Skeletal muscle satellite cell (primary cell): Measurements from ENCODE around the gene RNF181.
"Not testable (repeated sequence)": the region's sequence is repeated elsewhere in the genome, so short reads cannot be mapped to it uniquely, and the experiment has no call there.

Experiments
- H3K27me3 ChIP-seq: 2 replicates; pipeline ENCODE4 v1.7.0; 2013; ENCODE audit warnings: low read length; ENCODE audit not compliant: control insufficient read depth, insufficient read depth
- H3K36me3 ChIP-seq: 2 replicates; pipeline ENCODE4 v1.7.0; 2013; ENCODE audit warnings: mild to moderate bottlenecking, control low read depth, low read length; ENCODE audit not compliant: insufficient read depth
- H3K4me1 ChIP-seq: 2 replicates; pipeline ENCODE4 v1.7.0; 2013; ENCODE audit warnings: low read length; ENCODE audit not compliant: control insufficient read depth, insufficient read depth
- H3K4me2 ChIP-seq: 2 replicates; pipeline ENCODE4 v1.7.0; 2013; ENCODE audit warnings: mild to moderate bottlenecking, low read length
- H3K4me3 ChIP-seq: 2 replicates; pipeline ENCODE4 v1.7.0; 2013; ENCODE audit warnings: low read length
- H3K9ac ChIP-seq: 2 replicates; pipeline ENCODE4 v1.7.0; 2013; ENCODE audit warnings: mild to moderate bottlenecking, low read depth, low read length, moderate library complexity
- H3K9me3 ChIP-seq: replicated peaks from 2 replicates; pipeline ENCODE4 v1.7.0; 2013; ENCODE audit warnings: mild to moderate bottlenecking, control low read depth, low read length

RNF181 gene

DNA sequence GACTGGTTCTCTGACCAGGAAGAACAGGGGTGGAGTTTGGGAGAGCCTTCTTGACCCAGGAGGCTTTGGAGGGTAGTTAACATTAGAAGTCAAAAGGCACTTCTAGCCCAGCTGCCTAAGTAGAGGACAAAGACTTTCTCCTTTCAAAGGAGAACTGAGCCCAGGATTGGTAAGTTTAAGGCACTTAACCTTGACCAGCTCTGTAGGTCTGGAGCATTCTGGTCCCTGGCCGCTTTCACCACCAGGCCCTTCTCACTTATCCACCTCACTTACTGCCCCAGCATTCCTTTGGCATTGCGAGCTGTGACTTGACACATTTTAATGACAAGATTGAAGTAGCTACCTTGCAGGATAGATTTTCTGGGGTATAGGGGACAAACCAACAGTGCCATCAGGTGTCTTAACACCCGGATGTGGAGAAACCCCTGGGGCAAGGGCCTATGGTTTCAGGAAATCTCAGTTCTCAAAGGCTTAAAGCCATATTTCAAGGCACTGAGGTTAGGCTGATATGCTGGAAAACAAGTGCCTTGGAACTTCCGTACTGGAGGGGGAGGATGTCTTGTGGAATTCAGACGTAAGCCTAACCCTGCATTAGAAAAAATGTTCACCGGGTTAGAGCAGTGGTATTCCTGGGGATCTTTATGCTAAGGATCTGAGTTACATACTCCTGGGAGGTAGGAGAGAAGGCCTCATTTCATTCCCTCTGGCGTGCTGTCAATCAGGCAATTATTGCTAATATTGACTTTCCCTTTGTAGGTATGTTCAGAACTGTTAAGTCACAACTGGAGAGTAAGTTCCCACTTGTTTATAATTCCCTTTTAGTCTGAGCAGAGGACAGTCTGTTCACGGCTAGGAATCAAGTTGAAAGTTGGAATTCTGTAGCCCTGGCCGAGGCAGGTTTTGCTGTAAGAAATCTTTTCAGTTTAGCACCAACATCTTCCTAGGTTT lies 12.0 kb downstream of the RNF181 start:
- H3K4me3 ChIP-seq: no peak overlapping the region
- H3K36me3 ChIP-seq: peaks cover 22% of the 10 kb centered on the region
- no peak overlapping the region for H3K9ac ChIP-seq
- no peak overlapping the region for H3K4me2 ChIP-seq
- H3K4me1 ChIP-seq: peaks cover 32% of the 10 kb centered on the region
- no peaks in the 10 kb centered on the region for H3K27me3 ChIP-seq
- no peaks in the 10 kb centered on the region for H3K9me3 ChIP-seq

DNA sequence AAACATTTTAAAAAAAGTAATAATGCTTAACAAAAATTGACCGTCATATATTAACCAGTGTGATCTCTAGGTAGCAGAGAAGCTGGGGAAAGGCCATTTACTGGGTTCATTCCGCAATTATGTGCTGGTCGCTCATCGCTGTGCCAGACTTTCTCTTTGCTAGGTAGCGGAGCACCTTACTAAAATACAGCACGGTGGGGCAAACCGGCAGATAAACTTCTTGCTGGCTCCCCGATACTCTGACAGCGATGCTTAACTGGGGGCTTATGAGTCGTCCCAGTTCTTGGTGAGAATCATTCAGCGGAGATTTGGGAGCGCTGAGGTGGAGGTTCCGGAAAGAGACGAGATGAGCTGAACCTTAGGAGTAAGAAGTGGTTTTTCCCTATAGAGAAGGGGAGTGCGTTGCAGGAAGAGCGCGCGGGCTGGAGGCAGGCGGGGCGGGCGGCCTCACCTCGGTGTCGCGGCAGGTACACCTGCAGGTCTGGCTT lies 15.7 kb downstream of the RNF181 start:
- H3K9ac ChIP-seq: peak overlapping the region; percentile 85
- H3K9me3 ChIP-seq: no peaks in the 10 kb centered on the region
- peak overlapping the region; percentile 88 for H3K4me2 ChIP-seq
- H3K27me3 ChIP-seq: no peaks in the 10 kb centered on the region
- H3K4me3 ChIP-seq: peak overlapping the region; percentile 87
- peaks cover 13% of the 10 kb centered on the region for H3K4me1 ChIP-seq
- H3K36me3 ChIP-seq: peaks cover 19% of the 10 kb centered on the region

DNA sequence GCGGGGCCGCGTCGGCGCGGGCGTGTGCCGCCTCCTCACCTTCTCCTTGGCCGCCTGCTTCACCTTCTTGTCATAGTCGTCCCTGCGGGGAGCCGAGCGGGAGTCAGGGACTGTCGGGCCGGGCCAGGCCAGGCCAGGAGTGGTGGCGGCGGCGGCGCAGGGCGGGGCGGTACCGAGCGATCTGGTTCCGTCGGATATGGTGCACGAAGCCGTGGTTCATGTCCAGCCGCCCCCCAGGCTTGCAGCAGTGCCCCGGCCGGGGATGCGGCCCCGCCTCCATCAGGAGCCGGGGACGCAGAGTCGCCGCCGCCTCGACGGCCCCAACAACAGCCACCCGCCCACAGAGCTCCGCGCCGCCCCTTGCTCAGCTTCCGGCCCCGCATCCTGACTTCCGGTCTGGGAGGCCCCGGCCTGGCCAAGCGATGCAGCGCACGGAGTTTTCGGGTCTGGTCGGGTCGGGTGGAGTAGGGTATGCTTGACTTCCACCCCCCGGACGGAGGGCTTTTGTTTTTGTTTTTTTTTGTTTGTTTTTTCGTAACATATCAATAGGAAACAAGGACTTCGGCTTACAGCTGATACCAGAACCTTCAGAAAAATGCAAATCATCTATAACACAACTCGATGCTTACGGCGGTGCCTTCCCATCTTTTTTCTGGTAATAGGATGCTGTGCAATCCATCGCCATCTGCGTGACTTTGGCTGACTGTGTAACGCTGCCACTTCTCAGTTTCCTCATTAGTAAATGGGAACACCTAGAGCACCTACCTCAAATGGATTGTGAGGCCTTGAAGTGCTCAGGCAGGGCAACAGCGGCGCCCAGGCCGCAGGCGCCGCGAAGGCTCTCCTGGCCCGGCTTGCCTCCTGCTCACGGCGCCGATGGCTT lies 16.4 kb downstream of the RNF181 start, which contains the start of gene C2orf68:
Gene C2orf68, minus strand, starts transcription at position 362 of the 883 bp plus-strand sequence. Its CDS starts 82 bp downstream, at position 280.
- H3K36me3 ChIP-seq: peaks cover 18% of the 10 kb centered on the region
- H3K9ac ChIP-seq: peak within 1 kb of the TSS; percentile 85
- no peaks in the 10 kb centered on the region for H3K27me3 ChIP-seq
- peaks cover 12% of the 10 kb centered on the region for H3K4me1 ChIP-seq
- no peaks in the 10 kb centered on the region for H3K9me3 ChIP-seq
- H3K4me2 ChIP-seq: peak within 1 kb of the TSS; percentile 88
- H3K4me3 ChIP-seq: peak within 1 kb of the TSS; percentile 87

GRCh38 chr2:85613717-85614515 lies 18.4 kb downstream of the RNF181 start:
- Histone ChIP-seq H3K4me1 (peaks cover 22% of the 10 kb centered on the region), H3K27me3 (no peaks in the 10 kb centered on the region), H3K9me3 (no peaks in the 10 kb centered on the region), H3K36me3 (peaks cover 8% of the 10 kb centered on the region), H3K4me3 (no peak overlapping the region), H3K4me2 (no peak overlapping the region), H3K9ac (no peak overlapping the region)

DNA sequence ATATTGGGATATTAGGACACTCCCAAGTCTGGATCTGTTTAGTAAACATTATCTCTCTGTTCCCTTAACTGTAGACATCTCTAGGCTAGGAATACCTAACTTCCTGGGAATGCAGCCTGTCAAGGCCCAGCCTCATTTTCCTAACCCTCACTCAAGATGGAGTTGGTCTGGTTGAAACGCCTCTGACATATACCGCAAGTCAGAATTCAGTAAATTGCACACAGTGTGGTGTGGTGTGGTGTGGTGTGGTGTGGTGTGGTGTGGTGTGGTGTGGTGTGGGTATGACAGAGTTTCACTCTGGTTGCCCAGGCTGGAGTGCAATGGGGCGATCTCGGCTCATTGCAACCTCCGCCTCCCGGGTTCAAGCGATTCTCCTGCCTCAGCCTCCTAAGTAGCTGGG lies 19.2 kb downstream of the RNF181 start:
- H3K9me3 ChIP-seq, H3K4me3 ChIP-seq, H3K4me2 ChIP-seq, H3K27me3 ChIP-seq, H3K9ac ChIP-seq, H3K36me3 ChIP-seq: not testable (repeated sequence)
- peaks cover 28% of the 10 kb centered on the region for H3K4me1 ChIP-seq

DNA sequence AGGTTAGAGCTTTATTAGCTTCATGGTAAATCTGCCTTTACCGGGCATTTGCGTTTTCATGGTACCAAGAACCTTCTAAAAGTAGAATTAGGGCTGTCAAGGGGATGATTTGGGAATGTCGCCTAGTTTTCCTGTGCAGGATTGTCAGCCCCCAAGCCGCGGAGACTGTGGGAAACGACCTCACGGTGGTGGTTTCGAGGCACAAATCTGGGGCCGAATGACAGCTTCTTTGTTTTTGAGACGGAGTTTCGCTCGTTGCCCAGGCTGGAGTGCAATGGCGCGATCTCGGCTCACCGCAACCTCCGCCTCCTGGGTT lies 19.8 kb downstream of the RNF181 start:
- Histone ChIP-seq H3K27me3 (no peaks in the 10 kb centered on the region), H3K9ac (no peak overlapping the region), H3K9me3 (no peaks in the 10 kb centered on the region), H3K4me3 (no peak overlapping the region), H3K4me1 (peaks cover 24% of the 10 kb centered on the region), H3K4me2 (no peak overlapping the region), H3K36me3 (peaks cover 7% of the 10 kb centered on the region)

- not testable (repeated sequence) for H3K9me3 ChIP-seq, H3K27me3 ChIP-seq
- peak overlapping the region; percentile 98 for H3K9ac ChIP-seq
- H3K36me3 ChIP-seq: peaks cover 20% of the 10 kb centered on the region
- peaks cover 18% of the 10 kb centered on the region for H3K4me1 ChIP-seq
- peak overlapping the region; percentile 84 for H3K4me2 ChIP-seq
- H3K4me3 ChIP-seq: peak overlapping the region; percentile 93
Observed at GRCh38 chr2:85617723-85618122, 22.2 kb downstream of the RNF181 start.

DNA sequence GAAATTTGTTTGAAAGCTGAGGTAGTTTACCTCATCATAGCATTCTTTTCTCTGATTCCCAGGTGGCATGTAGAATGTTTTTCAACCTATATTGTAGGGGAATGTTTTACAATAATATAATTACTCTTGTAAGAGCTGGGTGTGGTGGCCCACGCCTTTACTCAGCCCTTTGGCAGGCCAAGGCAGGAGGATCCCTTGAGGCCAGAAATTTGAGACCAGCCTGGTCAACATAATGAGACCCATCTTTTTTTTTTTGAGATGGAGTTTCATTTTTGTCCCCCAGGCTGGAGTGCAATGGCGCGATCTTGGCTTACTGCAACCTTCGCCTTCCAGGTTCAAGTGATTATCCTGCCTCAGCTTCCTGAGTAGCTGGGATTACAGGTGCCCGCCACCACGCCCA lies 24.1 kb downstream of the RNF181 start:
- Histone ChIP-seq H3K4me3 (no peak overlapping the region), H3K4me1 (peaks cover 18% of the 10 kb centered on the region), H3K9me3 (no peaks in the 10 kb centered on the region), H3K9ac (no peak overlapping the region), H3K27me3 (no peaks in the 10 kb centered on the region), H3K4me2 (no peak overlapping the region), H3K36me3 (peaks cover 38% of the 10 kb centered on the region)

GRCh38 chr2:85621338-85621737 lies 25.8 kb downstream of the RNF181 start:
- Histone ChIP-seq H3K36me3 (peaks cover 50% of the 10 kb centered on the region), H3K9me3 (no peaks in the 10 kb centered on the region), H3K9ac (no peak overlapping the region), H3K4me2 (no peak overlapping the region), H3K4me3 (no peak overlapping the region), H3K4me1 (peaks cover 18% of the 10 kb centered on the region), H3K27me3 (no peaks in the 10 kb centered on the region)

- Histone ChIP-seq H3K4me3 (no peak overlapping the region), H3K4me2 (no peak overlapping the region), H3K9me3 (no peaks in the 10 kb centered on the region), H3K27me3 (no peaks in the 10 kb centered on the region), H3K9ac (no peak overlapping the region), H3K36me3 (peaks cover 68% of the 10 kb centered on the region), H3K4me1 (peaks cover 6% of the 10 kb centered on the region)
Observed at GRCh38 chr2:85623991-85624390, 28.4 kb downstream of the RNF181 start.

DNA sequence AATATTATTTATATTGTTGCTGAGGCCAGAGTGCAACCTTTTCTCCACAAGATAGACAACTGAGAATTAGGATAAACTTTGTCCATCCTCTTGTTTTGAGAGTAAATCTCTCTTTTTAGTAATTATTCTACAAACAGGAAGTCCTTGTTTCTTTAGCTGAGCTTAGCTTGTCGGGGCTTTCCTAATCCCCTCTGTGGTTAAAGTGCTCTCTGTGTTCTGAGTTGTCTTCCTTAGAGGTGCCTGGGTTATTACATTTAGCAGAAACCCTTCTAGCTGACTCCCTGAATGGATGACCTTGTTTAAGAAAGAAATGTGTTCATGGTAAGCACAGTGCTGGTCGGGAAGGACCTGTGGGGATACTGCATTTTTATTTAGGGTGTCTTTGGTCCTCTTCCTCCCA lies 33.1 kb downstream of the RNF181 start:
- no peak overlapping the region for H3K9ac ChIP-seq
- H3K4me2 ChIP-seq: no peak overlapping the region
- no peaks in the 10 kb centered on the region for H3K4me1 ChIP-seq
- H3K4me3 ChIP-seq: no peak overlapping the region
- H3K9me3 ChIP-seq: no peaks in the 10 kb centered on the region
- peaks cover 69% of the 10 kb centered on the region for H3K36me3 ChIP-seq
- no peaks in the 10 kb centered on the region for H3K27me3 ChIP-seq
